Measurements from ENCODE around the gene CELF2.

CELF2 gene

GRCh38 chr10:11237571-11237970, 219.9 kb downstream of the CELF2 start:
- Histone ChIP-seq H3K9me3 (ENCODE audit: control insufficient read depth, low read length) (no peaks in the 10 kb centered on the region), H3K27me3 (ENCODE audit: control insufficient read depth, insufficient read depth, low read length) (no peaks in the 10 kb centered on the region), H3K9ac (no peak overlapping the region), H3K4me2 (ENCODE audit: low read length) (no peak overlapping the region), H3K79me2 (no peaks in the 10 kb centered on the region), H3K27ac (no peak overlapping the region), H3K36me3 (ENCODE audit: control insufficient read depth, insufficient read depth, low read length) (no peaks in the 10 kb centered on the region), H2AFZ (no peak overlapping the region), H3K4me3 (ENCODE audit: low read depth, low read length) (no peak overlapping the region), H3K4me1 (no peaks in the 10 kb centered on the region)
- TF ChIP-seq, protein P1, sequence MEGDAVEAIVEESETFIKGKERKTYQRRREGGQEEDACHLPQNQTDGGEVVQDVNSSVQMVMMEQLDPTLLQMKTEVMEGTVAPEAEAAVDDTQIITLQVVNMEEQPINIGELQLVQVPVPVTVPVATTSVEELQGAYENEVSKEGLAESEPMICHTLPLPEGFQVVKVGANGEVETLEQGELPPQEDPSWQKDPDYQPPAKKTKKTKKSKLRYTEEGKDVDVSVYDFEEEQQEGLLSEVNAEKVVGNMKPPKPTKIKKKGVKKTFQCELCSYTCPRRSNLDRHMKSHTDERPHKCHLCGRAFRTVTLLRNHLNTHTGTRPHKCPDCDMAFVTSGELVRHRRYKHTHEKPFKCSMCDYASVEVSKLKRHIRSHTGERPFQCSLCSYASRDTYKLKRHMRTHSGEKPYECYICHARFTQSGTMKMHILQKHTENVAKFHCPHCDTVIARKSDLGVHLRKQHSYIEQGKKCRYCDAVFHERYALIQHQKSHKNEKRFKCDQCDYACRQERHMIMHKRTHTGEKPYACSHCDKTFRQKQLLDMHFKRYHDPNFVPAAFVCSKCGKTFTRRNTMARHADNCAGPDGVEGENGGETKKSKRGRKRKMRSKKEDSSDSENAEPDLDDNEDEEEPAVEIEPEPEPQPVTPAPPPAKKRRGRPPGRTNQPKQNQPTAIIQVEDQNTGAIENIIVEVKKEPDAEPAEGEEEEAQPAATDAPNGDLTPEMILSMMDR (IDR thresholded peaks at IDR 0.05) = no peak

- no peaks in the 10 kb centered on the region for H3K79me2 ChIP-seq
- H2AFZ ChIP-seq = no peak overlapping the region
- no peak overlapping the region for H3K9ac ChIP-seq
- H3K4me3 ChIP-seq (ENCODE audit: low read depth, low read length) = no peak overlapping the region
- no peaks in the 10 kb centered on the region for H3K9me3 ChIP-seq (ENCODE audit: control insufficient read depth, low read length)
- H3K36me3 ChIP-seq (ENCODE audit: control insufficient read depth, insufficient read depth, low read length) = no peaks in the 10 kb centered on the region
- H3K4me1 ChIP-seq = no peaks in the 10 kb centered on the region
- TF ChIP-seq, protein P1 (IDR thresholded peaks at IDR 0.05) = no peak
- no peaks in the 10 kb centered on the region for H3K27me3 ChIP-seq (ENCODE audit: control insufficient read depth, insufficient read depth, low read length)
- H3K4me2 ChIP-seq (ENCODE audit: low read length) = no peak overlapping the region
- H3K27ac ChIP-seq = no peak overlapping the region
These were observed 221.2 kb downstream of the CELF2 start for GRCh38 chr10:11238893-11239292.

DNA sequence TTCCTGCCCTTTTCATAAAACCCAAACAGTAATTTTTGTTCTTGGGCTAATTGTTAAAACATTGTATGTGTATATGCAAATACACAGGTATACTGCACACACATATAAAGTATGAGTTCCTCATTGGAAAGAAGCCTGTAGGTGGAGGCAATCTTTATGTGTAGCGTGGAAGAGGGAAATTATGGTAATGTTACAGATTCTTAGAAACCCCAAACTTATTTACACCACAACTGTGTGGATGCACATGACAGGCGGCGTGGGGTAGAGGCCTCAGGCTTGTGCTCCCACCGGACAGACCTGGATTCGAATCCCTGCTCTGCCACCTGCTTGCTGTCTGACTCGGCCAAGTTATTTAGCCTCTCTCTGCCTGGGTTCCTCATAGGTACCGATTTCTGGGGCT, 223.0 kb downstream of the CELF2 start:
- H3K4me3 ChIP-seq (ENCODE audit: low read depth, low read length) = no peak overlapping the region
- TF ChIP-seq, protein P1 (IDR thresholded peaks at IDR 0.05) = no peak
- H3K9ac ChIP-seq = no peak overlapping the region
- no peaks in the 10 kb centered on the region for H3K27me3 ChIP-seq (ENCODE audit: control insufficient read depth, insufficient read depth, low read length)
- no peak overlapping the region for H3K27ac ChIP-seq
- no peaks in the 10 kb centered on the region for H3K79me2 ChIP-seq
- no peak overlapping the region for H3K4me2 ChIP-seq (ENCODE audit: low read length)
- H3K9me3 ChIP-seq (ENCODE audit: control insufficient read depth, low read length) = no peaks in the 10 kb centered on the region
- H2AFZ ChIP-seq = no peak overlapping the region
- no peaks in the 10 kb centered on the region for H3K4me1 ChIP-seq
- H3K36me3 ChIP-seq (ENCODE audit: control insufficient read depth, insufficient read depth, low read length) = no peaks in the 10 kb centered on the region

DNA sequence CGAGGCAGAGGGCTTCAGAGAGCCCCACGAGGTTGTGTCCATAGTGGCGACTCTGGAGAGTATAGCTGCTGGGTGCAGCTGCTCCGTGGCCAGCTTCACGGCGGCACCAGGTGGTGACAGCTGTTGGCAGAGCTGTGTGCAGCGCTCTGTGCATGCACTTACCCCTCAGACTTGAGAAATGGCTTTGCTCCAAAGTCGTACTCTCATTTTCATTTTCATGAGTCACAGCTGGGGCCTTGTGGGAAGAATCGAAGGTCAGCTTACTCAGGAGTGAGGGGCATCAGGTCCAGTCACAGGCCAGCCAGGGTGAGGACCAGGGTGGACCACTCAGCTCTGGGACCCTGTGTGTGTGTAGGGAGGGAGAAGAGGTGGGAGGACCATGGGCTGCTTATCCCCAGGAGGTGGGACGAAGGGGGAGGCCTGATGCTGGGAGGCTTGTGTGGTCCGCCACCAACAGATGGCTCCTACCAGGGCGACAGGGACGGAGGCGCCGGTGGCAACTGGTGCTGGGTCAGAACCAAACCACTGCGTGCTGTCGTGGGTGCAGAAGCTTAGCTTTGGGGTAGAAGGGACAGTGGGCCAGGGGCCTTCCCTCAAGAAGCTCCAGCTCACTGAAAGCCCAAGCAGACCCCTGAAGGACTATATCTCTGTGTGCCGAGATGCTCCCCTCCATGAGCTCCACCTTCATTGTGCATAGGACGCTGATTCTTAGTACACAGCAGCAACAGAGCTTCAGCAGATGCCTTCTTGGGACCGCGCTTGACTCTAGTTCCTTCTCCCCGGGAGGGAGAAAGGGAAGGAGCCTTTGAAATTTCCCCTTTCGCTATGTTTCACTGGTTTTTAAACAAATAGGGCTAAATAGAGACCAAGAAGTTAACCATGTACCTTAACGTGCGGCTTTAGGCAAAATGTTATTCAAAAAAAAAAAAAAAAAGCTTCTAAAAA, 225.0 kb downstream of the CELF2 start:
- Histone ChIP-seq H3K27me3 (ENCODE audit: control insufficient read depth, insufficient read depth, low read length) (no peaks in the 10 kb centered on the region), H2AFZ (no peak overlapping the region), H3K27ac (no peak overlapping the region), H3K36me3 (ENCODE audit: control insufficient read depth, insufficient read depth, low read length) (no peaks in the 10 kb centered on the region), H3K9ac (no peak overlapping the region), H3K4me1 (no peaks in the 10 kb centered on the region), H3K9me3 (ENCODE audit: control insufficient read depth, low read length) (no peaks in the 10 kb centered on the region), H3K4me2 (ENCODE audit: low read length) (no peak overlapping the region), H3K4me3 (ENCODE audit: low read depth, low read length) (no peak overlapping the region), H3K79me2 (no peaks in the 10 kb centered on the region)
- TF ChIP-seq, protein P1 (IDR thresholded peaks at IDR 0.05) = no peak

Measured in parathyroid adenoma (tissue), 2 donors.